Raji (cell line): ENCODE results near the gene S100P.

ENCODE experiments used
- POLR2A ChIP-seq: IDR thresholded peaks from 2 replicates; pipeline ENCODE4 v1.6.1; 2011; ENCODE audit warnings: low read depth, low read length, control low read depth; ENCODE audit not compliant: insufficient read depth

Gene S100P

DNA sequence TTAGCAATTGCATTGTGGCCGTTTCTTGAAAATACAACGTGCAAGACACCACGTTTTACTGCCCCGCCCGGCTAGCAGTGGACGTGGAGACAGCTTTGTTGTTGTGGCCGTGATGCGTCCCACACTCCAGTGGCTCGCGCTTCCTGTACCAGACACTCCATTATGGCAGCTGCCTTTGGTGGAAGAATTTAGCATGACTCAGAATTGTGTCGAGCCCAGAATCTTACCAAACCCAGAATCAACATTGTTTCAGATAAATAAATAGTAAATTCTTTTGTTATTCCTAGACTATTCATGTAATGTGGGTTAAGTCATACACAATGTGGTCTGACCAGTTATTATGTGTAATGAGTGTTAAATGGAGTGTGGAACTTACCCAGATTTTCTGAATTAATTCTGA is 25.3 kb upstream of the S100P start:
- TF ChIP-seq POLR2A = no peak

DNA sequence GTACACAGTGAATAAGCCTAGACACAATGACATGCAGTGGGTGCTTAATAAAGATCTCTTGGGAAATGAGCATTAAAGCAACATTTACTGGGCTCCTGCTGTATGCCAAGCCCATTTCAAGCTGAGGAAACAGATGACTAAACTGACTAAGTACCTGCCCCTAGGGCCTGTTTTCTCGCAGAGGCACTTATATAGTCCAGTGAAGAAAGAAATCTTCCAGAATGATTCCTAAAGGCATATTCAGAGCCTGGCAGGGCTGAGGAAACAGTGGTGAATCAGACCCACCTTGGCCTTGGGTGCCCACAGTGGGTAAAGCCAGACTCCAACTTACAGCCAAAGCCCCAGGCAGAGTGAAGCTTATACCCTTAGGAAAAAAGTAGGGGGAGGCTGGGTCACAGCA is 22.0 kb upstream of the S100P start:
- TF ChIP-seq POLR2A = no peak

DNA sequence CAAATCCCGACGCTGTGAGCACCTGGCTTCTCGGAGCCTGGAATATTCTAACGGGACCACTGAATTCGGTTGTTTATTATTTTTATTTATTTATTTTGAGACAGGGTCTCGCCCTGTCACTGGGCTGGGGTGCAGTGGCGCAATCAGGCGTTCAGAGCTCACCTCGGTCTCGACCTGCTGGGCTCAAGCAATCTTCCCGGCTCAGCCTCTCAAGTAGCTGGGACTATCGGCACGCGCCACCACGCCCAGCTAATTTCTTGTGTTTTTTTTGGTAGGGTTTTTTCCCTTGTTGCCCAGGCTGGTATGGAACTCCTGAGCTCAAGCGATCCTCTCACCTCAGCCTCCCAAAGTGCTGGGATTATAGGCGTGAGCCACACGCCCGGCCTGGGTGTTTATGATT is 21.5 kb upstream of the S100P start:
- TF ChIP-seq POLR2A = no peak

DNA sequence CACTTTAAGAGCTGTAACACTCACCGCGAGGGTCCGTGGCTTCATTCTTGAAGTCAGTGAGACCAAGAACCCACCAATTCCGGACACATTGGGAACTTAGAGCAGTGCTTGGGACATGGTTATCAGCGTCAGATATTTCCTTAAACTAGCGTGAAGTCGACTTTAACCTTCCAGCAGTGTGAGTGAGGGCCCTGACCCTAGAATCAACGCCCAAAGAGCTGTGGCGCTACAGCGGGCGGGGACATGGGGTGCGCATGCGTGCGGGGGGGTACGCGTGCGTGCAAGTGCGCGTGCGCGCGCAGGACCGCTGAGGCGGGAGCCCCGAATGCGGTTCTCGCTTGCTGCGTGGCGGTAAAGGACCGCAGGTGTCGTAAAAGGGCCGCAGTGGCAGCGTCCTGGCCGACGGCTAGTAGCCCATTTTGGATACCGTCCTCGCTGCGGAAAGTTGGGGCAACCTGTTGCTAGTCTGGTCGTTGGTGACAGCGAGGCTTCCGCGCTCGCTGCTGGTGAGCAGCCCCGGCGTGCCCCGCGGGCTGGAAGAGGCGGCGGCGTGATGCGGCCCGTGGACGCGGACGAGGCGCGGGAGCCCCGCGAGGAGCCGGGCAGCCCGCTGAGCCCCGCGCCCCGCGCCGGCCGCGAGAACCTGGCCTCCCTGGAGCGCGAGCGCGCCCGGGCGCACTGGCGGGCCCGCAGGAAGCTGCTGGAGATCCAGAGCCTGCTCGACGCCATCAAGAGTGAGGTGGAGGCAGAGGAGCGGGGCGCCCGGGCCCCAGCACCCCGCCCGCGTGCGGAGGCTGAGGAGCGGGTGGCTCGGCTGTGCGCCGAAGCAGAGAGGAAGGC is 19.8 kb upstream of the S100P start:
- peak; percentile 84 for TF ChIP-seq POLR2A

DNA sequence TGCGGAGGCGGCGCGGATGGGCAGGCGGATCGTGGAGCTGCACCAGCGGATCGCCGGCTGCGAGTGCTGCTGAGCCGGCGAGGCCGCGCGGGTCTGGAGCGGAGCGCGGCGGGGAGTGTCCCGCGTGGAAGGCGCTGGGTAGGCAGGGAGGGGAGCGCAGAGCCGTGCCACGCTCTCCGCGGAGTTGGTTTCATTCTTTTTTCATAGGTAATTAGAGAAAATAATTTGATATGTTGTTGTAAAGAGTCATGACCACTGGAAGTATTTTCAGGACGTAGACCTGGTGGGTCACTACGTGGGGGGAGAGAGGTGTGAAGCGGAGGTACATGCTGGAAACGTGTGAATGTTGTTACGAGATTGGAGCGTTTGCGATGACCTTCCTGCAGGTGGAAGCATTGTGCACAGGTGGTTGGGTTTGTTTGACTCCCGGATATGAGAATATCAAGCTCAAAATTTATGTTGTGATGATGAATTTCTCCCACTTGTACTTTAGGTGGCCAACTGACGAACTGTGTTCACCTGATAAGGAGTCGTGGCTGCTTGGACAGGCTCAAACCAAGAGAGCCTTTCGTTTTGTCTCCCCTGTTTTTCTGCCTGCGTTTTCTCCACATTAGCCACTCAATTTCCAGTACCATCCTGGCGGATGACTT is 19.1 kb upstream of the S100P start:
- TF ChIP-seq POLR2A = peak; percentile 42; the same call in 1 of the 2 replicates

DNA sequence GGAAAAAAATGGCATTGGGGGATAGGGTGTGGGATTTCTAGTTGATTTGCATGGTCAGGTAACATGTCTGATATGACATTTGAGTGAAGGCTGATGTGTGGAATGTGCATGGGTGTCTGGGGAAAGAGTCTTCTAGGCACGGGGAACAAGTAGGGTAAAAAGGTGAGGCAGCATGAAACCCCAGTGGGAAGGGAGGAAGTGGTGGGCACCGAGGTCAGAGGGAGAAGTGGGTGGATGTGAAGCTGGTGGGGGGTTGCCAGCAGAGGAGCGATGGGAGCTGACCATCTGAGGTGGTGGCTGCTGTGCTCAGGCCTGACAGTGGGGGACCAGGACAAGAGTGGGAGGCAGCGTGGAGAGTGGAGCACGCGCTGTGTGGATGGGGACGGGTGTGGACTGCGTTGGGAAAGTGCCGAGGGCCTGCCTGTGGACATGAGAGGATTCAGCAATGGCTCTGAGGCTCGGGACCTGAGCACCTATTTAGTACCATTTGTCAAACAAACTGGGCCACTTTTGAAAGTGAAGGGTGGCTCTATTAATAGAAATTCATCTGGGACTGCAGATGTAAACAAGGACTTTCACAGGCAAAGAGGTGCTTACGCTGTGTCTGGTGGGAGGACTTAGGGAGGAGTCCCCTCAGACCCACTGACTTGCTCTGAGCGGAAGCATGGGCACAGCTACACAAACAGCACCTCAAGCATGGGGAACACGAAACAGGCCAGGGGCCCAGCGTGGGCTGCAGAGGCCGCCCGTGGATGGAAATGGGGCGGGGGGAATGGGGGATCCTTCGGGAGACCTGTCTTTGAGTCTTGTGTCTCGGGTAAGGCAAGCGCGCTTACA is 16.7 kb upstream of the S100P start:
- TF ChIP-seq POLR2A = no peak

DNA sequence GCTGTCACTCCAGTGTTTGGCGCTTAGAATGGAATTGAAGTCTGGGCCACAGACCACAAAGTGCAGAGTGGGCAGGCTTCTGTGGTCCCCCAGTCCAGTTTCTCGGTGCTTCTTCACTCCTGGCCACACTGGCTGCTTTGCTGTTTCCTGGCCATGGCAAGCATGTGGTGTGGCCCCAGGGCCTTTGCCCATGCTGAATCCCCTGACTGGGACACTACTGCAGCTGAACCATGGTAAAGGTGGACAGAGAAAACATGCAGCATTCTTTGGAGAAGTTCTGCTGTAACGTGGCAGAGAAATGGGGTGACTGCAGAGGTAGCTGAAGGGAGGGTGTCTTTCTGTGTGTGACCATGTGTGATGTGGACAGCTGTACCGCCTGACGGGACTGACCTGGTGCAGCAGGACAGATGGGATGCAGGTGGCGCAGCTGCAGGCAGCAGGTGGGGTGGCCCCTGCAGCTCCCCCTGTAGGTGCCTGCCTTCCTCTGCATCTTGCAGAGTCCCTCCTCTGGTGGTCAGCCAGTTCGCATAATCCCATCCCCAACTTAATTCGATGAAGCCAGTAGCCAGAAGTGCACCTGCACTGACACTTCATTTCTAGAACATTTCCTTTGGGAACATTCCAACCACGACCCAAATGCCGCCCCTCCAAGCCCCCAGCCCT is 13.2 kb upstream of the S100P start:
- TF ChIP-seq POLR2A = no peak

DNA sequence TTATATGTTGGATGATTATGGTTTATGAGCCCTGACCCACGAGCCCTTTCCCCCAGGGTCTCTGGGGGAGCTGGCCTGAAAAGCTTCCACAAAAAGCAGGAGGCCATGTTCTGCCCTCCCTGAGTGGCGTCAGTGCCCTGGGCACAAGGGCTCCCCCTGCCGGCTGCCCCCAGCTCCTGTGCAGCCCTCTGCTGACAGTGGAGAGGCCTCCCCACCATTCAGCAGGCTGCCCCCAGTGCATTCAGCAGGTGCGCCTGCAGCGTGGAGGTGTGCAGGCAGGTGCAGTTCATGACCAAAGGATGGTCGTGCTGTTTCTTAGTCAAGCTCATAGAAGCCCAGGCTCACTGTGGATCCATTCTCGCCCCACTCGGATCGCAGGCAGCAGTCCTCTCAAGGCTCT is 12.5 kb upstream of the S100P start:
- no peak for TF ChIP-seq POLR2A

DNA sequence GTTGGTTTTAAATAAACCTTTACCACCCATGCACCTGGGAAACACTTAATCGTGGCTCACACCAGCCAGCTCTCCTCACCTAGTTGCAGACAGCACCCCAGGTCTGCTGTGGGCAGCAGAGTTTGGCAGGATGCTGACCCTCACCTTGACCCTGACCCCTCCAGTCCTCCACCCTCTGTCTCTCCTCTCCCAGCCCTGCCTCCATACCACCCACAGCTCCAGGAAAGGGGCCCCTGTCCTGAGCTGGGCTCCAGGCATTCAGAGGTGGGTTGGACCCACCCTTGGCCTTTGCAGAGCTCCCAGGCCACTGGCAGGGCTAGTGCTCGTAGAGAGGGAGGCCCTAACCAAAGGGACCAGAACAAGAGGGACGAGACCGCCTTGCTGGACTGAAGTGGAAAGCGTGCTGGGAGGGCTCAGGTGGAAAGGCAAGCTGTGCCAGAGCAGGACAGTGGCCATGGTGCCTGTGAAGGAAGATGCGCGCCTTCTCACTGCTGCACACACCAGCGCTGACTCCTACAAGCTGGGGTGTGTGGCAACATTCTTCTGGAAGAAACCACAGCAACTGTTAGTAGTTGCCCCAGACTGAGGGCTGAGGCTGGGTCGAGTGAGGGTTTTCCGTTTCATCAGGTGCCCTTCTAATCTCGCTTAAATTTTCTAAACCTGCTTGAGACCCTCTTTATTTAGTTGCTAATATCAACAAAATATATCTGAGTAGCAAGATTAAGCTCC is 10.7 kb upstream of the S100P start:
- TF ChIP-seq POLR2A = no peak

DNA sequence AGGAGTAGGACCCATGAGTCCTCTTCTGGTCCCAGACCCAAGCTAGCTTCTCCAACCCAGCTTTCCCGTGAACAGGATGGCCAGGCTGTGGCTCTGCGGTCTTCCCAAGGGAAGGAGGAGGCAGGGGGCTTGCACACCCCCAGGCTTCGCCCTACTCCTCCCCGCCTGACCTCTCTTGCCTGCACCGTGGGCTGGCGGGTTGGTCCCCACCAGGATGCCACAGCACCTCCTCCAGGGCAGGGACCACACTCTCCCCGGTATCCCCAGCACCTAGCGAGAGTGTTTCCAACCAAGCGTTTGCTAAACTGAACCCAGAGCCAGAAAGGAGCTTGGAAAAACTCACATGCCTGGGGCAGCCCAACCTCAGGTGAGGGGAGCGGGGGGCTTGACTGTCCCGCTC is 9.0 kb upstream of the S100P start:
- TF ChIP-seq POLR2A = no peak

DNA sequence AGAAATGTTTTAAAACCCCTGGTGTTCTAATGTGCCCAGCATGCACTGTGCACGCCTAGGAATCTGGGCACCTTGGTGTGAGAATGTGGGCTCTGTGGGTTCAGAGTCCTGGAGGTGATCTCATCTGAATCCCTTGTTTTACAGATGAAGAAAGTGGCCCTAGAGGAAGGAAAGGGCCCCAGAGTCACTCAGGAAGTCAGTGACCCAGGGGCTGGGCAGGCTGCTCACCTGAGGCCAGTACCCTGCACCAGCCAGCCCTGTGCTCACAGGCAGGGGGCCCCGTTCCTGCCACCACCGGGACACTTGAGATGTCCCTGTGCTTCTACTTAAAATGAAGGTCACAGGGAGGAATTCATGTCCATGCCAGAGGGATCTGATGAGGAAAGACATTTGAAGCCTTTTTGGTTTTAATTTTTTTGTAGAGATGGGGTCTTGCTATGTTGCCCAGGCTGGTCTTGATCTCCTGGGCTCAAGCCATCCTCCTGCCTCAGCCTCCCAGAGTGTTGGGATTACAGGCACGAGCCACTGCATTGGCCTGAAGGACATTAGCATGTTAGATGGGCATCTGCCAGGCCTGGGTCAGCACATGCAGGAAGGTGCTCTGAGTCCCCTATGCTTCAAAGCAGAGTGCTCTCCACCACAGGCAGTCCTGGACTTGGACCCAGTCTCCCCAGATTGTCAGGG is 7.4 kb upstream of the S100P start:
- no peak for TF ChIP-seq POLR2A

DNA sequence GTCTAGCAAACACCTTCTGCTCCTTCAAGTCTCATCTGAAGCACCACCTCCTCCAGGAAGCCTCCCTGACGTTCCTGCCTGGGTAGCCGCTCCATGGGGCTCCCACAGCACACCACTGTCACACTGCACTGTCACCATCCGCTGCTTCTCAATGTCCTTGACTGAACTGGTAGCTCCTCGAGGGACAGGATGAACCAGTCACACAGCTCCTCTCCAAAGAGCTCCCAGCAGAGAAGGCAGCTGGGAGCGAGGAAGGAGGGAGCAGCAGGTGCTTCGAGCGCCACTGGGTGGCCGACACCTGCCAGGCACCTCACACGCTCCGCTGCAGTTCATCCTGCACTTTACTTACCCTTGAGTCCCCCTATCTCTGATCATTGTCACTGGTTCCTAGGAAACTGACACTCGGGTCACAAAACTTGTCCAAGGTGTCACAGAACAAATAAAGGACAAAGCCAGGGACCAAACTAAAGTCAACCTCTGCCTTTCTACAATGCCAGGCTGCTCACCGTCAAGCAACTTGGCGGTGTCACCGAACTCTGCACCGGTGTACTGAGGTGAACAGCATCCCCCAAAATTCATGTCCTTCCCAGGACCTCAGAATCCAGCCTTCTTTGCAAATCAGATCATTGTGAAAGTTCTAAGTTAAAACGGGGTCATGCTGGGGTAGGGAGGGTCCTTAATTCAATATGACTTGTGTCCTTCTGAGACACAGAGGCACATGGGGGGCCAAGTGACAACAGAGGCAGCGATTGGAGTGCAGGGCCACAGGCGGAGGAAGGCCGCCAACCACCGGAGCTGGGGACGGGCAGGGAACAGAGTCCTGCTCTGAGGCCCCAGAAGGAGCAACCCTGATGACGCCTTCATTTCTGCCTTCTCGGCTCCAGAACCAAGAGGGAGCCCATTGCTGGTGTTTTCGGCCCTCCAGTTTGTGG is 5.5 kb upstream of the S100P start:
- no peak for TF ChIP-seq POLR2A
